ENCODE data around the gene GPR78.

GPR78 gene

GRCh38 chr4:8601556-8601955, 21.4 kb downstream of the GPR78 start:
- no peak for DNase-seq

DNA sequence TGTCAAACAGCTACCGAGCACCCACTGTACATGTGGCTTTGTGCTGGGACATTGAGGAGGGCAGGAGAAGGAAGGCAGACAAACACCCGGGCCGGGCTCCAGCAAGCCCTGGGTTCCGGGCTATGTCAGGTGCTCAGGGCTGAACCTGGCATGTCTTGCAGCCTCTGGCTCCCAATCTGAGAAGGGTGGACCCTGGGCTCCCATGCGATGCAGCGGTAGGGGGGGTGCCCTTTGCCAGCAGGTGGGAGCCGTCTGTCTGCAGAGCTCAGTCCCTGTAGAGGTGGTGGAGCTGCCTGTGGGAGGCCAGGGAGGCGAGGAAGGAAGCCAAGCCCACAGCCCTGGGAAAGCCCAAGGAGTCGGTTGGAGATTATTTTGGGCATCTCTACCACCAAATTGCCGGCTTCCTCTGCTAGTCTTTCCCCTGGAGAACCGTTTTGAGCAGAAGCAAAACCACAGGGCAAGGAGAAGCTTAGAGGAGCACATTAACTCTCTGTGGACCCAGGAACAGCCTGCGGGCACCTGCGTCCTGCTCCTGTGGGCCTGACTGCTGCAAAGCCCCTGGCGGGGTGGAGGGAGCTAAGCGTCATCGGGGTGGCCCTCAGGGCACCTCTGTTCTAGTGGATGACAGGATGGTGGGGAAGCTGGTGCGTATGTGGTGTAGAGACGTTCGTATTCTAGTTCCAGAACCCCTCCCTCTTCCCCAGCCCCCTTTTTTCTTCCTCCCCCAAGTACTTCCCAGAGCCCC, 22.7 kb downstream of the GPR78 start:
- DNase-seq = no peak

GRCh38 chr4:8603931-8604330, 23.7 kb downstream of the GPR78 start:
- no peak for DNase-seq

- no peak for DNase-seq
Measured at GRCh38 chr4:8605289-8605688, 25.1 kb downstream of the GPR78 start.

DNA sequence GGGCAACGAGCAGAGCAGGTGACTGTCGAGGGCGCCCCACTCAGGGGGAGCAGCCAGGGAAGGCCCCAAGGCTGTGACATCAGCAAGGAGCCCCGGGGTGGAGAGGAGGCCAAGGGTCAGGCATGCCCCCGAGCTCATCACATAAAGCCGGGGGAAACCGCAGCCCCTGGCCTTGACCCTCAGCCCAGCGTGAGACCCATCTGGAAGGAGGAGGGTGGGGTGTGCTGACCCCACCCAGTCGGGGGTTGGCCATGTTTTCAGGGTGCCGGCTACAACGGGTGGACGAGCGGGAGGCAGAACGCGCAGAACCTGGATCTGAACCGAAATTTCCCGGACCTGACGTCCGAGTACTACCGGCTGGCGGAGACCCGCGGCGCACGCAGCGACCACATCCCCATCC, 26.3 kb downstream of the GPR78 start:
- DNase-seq = no peak

- DNase-seq = no peak
Measured at GRCh38 chr4:8606966-8607365, 26.8 kb downstream of the GPR78 start.

- DNase-seq = peak; percentile 14
Measured at GRCh38 chr4:8607603-8608481, 27.6 kb downstream of the GPR78 start.

DNA sequence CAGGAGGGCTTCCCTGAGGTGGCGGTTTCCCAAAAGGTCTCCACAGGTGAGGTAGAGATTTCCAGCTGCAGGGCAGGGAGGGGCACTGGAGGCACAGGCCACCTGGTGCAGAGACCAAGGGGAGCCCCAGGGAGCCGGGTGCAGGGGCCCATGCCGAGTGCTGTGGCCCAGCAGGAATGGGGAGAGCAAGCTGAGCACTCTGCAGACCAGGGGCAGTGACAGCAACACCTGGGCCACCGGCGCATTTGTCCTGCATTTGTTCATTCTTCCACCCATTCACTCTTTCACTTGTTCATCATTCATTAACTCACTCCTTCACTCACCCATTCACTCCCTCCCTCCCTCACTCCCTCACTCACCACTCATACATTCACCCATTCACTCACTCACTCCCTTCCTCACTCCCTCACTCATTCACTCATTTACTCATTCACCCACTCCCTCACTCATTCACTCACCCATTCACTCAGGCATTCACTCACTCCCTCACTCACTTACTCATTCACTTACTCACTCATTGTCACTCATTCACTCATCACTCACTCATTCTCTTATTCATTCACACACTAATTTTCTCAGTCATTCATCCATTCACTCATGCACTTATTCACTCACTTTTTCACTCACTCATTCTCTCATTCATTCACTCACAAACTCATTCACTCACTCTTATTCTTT, 28.7 kb downstream of the GPR78 start:
- DNase-seq = no peak

DNA sequence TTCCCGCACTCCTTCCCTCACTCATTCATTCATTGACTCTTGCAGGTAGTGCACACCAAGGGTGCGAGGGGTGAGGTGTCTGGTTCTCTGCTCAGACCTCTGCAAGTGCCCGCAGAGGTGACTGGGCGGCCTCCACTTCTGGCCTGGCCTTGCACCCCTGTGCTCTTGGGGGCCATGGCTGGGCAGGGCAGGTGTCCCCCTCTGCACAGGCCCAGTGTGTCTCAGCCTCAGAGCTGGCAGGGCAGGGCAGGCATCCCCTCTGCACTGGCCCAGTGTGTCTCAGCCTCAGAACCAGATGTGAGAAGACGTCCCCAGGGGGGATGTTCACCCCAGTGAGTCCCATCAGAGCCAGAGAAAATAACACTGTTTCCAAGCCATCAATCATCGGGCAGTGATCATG, 29.2 kb downstream of the GPR78 start:
- DNase-seq = no peak

GRCh38 chr4:8609824-8610350, 29.7 kb downstream of the GPR78 start:
- no peak for DNase-seq

- no peak for DNase-seq
Measured at GRCh38 chr4:8610858-8611616, 30.8 kb downstream of the GPR78 start.

DNA sequence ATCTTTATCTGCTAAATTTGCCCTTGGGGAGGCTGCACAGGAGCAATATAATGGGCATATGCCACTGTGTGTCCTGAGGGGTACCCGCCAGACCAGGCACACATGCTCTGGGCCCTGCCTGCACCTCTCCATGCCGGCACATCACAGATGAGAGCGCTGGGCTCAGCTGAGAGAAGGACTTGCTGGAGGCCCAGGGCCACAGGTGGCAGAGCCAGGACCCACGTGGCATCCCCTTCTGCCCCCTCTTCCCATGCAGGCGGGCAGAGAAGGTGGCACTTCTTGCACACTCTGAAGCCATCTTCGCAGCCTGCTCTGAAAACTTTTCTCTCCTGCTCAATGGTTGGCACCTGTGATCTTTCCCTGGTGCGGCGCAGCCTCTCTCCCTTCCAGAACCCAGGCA, 32.5 kb downstream of the GPR78 start:
- no peak for DNase-seq

DNA sequence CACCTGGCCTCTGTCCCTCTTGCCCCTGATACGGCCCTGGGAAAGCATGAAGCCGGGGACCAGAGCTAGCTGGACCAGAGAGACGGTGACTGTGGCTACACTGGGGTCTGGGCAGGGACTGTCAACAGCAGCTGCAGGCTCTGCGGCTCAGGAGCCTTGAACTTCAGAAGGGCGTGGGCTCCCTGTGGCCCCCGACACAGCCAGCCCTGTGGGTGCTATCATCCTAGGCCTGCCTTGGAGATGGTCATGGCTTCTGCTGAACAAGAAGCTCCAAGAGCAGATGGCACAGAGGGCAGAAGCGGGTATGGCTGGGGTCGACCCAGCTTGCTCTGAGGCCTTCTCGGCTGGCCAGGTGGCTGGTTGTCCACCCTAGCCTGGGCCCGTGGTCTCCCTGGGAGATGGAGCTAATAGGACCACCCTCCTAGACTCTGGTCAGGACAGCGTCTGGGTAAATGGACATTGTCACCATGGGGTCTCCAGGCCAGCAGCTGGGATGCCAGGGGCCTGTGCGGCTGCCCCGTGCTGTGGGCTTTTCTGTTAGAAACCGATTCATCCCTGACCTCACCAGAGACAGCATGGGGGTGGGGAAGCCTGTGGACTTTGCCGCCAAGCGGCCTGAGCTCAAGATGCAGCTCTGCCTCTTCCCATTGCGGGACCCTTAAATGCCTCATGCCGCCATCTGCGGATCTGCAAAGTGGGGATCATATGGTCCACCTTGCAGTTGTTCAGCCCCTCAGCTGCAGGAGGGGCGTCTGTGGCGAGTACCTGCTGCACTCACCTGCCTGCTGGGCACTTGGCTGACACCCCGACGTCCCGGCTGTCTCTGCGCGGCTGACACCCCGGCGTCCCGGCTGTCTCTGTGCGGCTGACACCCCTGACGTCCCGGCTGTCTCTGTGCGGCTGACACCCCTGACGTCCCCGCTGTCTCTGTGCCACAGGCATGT, 33.5 kb downstream of the GPR78 start:
- DNase-seq = no peak

DNA sequence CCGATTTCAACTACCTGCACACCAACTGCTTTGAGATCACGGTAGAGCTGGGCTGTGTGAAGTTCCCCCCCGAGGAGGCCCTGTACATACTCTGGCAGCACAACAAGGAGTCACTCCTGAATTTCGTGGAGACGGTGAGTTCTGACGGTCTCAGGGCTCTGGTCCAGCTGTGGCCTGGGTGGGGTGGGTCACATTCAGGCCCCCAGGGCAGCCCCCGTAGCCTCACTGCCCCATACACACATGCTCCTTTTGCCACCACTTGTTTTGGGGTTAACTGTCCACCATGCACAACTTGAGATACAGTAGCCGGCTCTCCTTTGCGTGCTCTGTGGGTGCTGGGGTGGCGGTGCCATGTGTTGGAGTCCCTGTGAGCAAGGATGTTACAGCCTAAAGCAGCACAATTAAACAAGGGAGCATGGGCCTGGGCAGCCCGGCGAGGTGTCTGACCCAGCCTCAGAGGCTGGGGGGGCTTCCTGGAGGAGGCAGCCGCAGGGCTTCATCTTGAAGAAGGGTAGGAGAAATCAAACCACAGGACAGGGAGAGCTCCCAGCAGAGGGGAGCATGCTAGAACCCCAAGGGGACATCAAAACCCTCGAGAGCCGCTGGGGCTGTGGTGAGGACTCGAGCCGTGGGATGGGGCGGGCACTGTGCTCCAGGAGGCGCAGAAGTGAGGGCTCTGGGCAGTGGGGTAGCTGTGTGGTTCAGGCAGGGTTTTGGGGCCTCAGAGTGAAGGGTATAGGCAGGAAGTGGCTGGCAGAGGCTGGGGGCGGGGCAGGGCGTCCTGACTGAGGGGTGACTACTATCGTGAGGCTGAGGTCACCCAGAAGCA, 34.4 kb downstream of the GPR78 start:
- no peak for DNase-seq

DNA sequence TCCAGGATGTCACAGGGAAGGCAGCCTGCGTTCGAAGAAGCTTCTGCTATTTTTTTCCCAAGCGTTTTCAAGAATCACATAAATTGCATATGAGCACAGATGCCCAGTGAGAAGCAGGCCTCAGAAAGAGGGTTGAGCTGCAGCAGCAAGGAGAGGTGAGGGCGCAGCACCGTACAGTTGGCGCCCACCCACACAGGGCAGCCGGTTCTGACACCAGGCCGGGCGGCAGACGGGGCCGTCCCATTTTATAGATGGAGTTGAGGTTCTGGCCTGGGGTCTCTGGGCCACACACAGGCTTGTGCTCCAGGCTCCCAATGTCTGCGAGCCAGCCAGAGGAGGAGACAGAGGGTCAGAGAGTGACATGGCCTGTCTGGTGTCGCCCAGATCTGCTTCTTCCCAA, 35.2 kb downstream of the GPR78 start:
- DNase-seq = no peak

- DNase-seq = no peak
Measured at GRCh38 chr4:8615921-8616787, 36.0 kb downstream of the GPR78 start.

- DNase-seq = no peak
Measured at GRCh38 chr4:8616831-8617230, 36.6 kb downstream of the GPR78 start.

DNA sequence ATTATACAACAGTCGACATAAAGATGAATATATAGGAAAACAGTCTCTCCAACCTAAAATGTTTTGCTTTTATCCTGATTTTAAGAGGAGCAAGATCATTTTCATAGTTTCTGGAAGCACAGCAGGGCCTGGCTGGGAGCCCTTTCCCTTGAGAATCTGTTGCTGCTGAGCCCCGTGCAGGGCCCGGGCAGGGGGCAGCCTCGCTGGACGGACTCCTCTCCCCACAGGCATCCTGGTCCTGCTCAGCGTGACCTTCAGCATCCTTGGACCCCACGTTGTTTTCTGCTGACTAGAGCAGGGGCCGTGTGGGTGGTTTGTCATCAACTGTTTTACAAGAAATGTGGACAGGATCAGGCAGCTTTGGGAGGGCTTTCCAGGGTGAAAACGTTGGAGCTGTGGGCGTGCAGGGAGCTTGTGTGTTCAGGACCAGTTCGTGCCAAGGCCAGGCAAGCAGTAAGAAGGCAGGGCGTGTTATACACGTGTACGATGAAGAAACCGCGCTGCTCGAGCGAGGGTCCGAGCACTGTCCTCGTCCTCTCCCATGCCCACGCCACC, 37.4 kb downstream of the GPR78 start:
- DNase-seq = no peak

GRCh38 chr4:8618421-8618820, 38.2 kb downstream of the GPR78 start:
- DNase-seq = no peak

Measured in stimulated activated naive CD4-positive, alpha-beta T cell treated with Interleukin-2 at 50 U/mL for 16 hours (primary cell).